Activated CD8-positive, alpha-beta T cell treated with anti-CD3 and anti-CD28 coated beads for 36 hours (primary cell): Measurements from ENCODE around the gene DCDC2C. TPM values are rescaled to one million over a fixed set of nuclear protein-coding genes. Genes with fewer than 3 reads are reported as not detected.

Source experiments
- ATAC-seq: fragments of 200-7000 bp; cut with Tn5 transposase; one replicate; pipeline ENCODE4 v1.10.0; 2021; ENCODE audit warnings: mild to moderate bottlenecking, moderate library complexity
- CTCF ChIA-PET: fragments of 350-600 bp; sonication (Branson Sonifier 250); formaldehyde crosslinking; loops from one replicate; lab custom pipeline; 2021; ENCODE audit warnings: antibody characterized with exemption; lab: Charles Lee
- POLR2A ChIA-PET: fragments of 350-600 bp; sonication (Branson Sonifier 250); formaldehyde crosslinking; loops from one replicate; lab custom pipeline; 2021; ENCODE audit warnings: antibody characterized with exemption; lab: Charles Lee
- DNase-seq: peaks from one replicate; pipeline ENCODE4 v3.0.0-alpha.2; 2020
- H3K27ac Mint-ChIP-seq: one replicate; pipeline ENCODE4 v1.8.0; 2021; ENCODE audit warnings: mild to moderate bottlenecking, mixed read lengths
- H3K27me3 Mint-ChIP-seq: one replicate; pipeline ENCODE4 v1.8.0; 2021; ENCODE audit warnings: mixed read lengths
- H3K36me3 Mint-ChIP-seq: one replicate; pipeline ENCODE4 v1.8.0; 2021; ENCODE audit warnings: low read depth, mixed read lengths
- H3K4me1 Mint-ChIP-seq: one replicate; pipeline ENCODE4 v1.8.0; 2021; ENCODE audit warnings: low read depth, mixed read lengths
- H3K4me3 Mint-ChIP-seq: one replicate; pipeline ENCODE4 v1.8.0; 2021; ENCODE audit warnings: mild to moderate bottlenecking, moderate library complexity, mixed read lengths
- H3K9me3 Mint-ChIP-seq: one replicate; pipeline ENCODE4 v1.8.0; 2021; ENCODE audit warnings: mixed read lengths
- CTCF ChIP-seq: fragments of 200-600 bp; IDR thresholded peaks from one replicate; pipeline ENCODE4 v1.8.0; 2022; ENCODE audit warnings: antibody characterized with exemption, mild to moderate bottlenecking
- intact Hi-C: fragments of 100-400 bp; cut with micrococcal nuclease; formaldehyde crosslinking; loops from one replicate; pipeline ENCODE4 v1.10.0; 2022
- total RNA-seq, 2 experiments: library from RNA; stranded (reverse); gene quantifications; one replicate each; pipeline ENCODE4 v1.2.3, GENCODE V29; 2021

The DCDC2C gene
- total RNA-seq, 2 experiments from 2014 or later = not detected

- POLR2A ChIA-PET = no interaction called here
- Mint-ChIP-seq H3K36me3 (no peaks in the 10 kb centered on the region), H3K4me3 (no peak overlapping the region), H3K27ac (no peak overlapping the region), H3K27me3 (no peaks in the 10 kb centered on the region), H3K4me1 (no peaks in the 10 kb centered on the region), H3K9me3 (no peaks in the 10 kb centered on the region)
- DNase-seq = no peak
- TF ChIP-seq CTCF = no peak
- ATAC-seq = no peak
- CTCF ChIA-PET = interaction anchor here (3.2 kb wide), 1 partner anchor 12 kb away, joined by 10 read pairs; no protein-coding TSS in a partner anchor
- intact Hi-C loops = no loop called here
These were observed 89.9 kb downstream of the DCDC2C start for GRCh38 chr2:3793249-3793648.

- Mint-ChIP-seq H3K9me3 (peaks cover 2% of the 10 kb centered on the region), H3K4me1 (no peaks in the 10 kb centered on the region), H3K27me3 (peaks cover 4% of the 10 kb centered on the region), H3K36me3 (no peaks in the 10 kb centered on the region), H3K4me3 (no peak overlapping the region), H3K27ac (no peak overlapping the region)
- ChIA-PET POLR2A (no interaction called here), CTCF (no interaction called here)
- DNase-seq (no peak), ATAC-seq (no peak)
- intact Hi-C loops = no loop called here
- TF ChIP-seq CTCF = no peak
These were observed 98.1 kb downstream of the DCDC2C start for GRCh38 chr2:3801506-3801905.

GRCh38 chr2:3805201-3805939, 102.0 kb downstream of the DCDC2C start:
- no peaks in the 10 kb centered on the region for H3K4me1 Mint-ChIP-seq
- ChIA-PET POLR2A (no interaction called here), CTCF (interaction anchor here (1.1 kb wide), 1 partner anchor 20 kb away, joined by 3 read pairs; no protein-coding TSS in a partner anchor)
- intact Hi-C loops = no loop called here
- peak; percentile 11 for DNase-seq
- no peaks in the 10 kb centered on the region for H3K36me3 Mint-ChIP-seq
- no peak overlapping the region for H3K27ac Mint-ChIP-seq
- ATAC-seq = no peak
- H3K27me3 Mint-ChIP-seq = peaks cover 8% of the 10 kb centered on the region
- H3K9me3 Mint-ChIP-seq = peaks cover 2% of the 10 kb centered on the region
- no peak for TF ChIP-seq CTCF
- no peak overlapping the region for H3K4me3 Mint-ChIP-seq

GRCh38 chr2:3806168-3806567, 102.8 kb downstream of the DCDC2C start:
- ChIA-PET CTCF (no interaction called here), POLR2A (no interaction called here)
- Mint-ChIP-seq H3K27ac (no peak overlapping the region), H3K9me3 (peaks cover 2% of the 10 kb centered on the region), H3K27me3 (peaks cover 8% of the 10 kb centered on the region), H3K36me3 (no peaks in the 10 kb centered on the region), H3K4me3 (no peak overlapping the region), H3K4me1 (no peaks in the 10 kb centered on the region)
- no peak for TF ChIP-seq CTCF
- intact Hi-C loops = no loop called here
- DNase-seq (no peak), ATAC-seq (no peak)

GRCh38 chr2:3806730-3807129, 103.4 kb downstream of the DCDC2C start:
- ATAC-seq (no peak), DNase-seq (no peak)
- H3K9me3 Mint-ChIP-seq = peaks cover 2% of the 10 kb centered on the region
- no peak overlapping the region for H3K4me3 Mint-ChIP-seq
- no peaks in the 10 kb centered on the region for H3K4me1 Mint-ChIP-seq
- ChIA-PET POLR2A (no interaction called here), CTCF (interaction anchor here (1.7 kb wide), 1 partner anchor 26 kb away, joined by 6 read pairs; no protein-coding TSS in a partner anchor)
- intact Hi-C loops = no loop called here
- H3K36me3 Mint-ChIP-seq = no peaks in the 10 kb centered on the region
- no peak for TF ChIP-seq CTCF
- H3K27me3 Mint-ChIP-seq = peaks cover 8% of the 10 kb centered on the region
- no peak overlapping the region for H3K27ac Mint-ChIP-seq
